Astrocyte of the cerebellum (primary cell): ENCODE measurements around the gene CAMTA1.
A peak's percentile ranks its signal among the peaks of the same experiment; 100 is the strongest.
"Not testable (repeated sequence)": the region's sequence is repeated elsewhere in the genome, so short reads cannot be mapped to it uniquely, and the experiment has no call there.

Experiments used
- DNase-seq: peaks from one replicate; pipeline ENCODE4 v3.0.0-alpha.2; 2011; ENCODE audit warnings: low read depth
- H3K4me3 ChIP-seq: 2 replicates; pipeline ENCODE4 v1.5.1; 2011; ENCODE audit warnings: mild to moderate bottlenecking, low read depth, low read length, moderate library complexity
- in situ Hi-C: cut with HindIII; loops from 2 replicates; pipeline ENCODE4 v1.10.0; 2017; ENCODE audit warnings: low sequenced_read_pairs
- TF ChIP-seq, protein P1 (sequence below): IDR thresholded peaks from 2 replicates; pipeline ENCODE4 v1.5.1; 2012; ENCODE audit warnings: low read length, low read depth, moderate library complexity, mild to moderate bottlenecking; ENCODE audit errors: missing control alignments

Gene CAMTA1

DNA sequence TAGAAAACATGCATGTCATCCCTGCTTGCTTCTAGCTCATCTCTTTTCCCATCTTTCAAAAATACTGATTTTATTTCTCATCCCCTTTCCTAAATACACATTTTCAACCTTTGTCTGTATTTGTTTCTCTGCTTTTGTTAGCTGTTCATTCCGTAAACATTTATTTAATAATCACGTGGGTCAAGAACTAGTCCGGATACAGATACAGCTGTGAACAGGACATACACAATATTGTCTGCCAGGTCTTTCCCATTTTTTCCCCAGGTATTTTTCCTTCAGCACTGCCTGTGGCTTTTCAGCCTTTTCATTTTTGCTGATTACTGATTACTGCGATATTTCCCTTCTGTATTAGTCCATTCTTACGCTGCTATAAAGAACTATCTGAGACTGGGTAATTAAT lies 1004.6 kb downstream of the CAMTA1 start:
- TF ChIP-seq, protein P1, sequence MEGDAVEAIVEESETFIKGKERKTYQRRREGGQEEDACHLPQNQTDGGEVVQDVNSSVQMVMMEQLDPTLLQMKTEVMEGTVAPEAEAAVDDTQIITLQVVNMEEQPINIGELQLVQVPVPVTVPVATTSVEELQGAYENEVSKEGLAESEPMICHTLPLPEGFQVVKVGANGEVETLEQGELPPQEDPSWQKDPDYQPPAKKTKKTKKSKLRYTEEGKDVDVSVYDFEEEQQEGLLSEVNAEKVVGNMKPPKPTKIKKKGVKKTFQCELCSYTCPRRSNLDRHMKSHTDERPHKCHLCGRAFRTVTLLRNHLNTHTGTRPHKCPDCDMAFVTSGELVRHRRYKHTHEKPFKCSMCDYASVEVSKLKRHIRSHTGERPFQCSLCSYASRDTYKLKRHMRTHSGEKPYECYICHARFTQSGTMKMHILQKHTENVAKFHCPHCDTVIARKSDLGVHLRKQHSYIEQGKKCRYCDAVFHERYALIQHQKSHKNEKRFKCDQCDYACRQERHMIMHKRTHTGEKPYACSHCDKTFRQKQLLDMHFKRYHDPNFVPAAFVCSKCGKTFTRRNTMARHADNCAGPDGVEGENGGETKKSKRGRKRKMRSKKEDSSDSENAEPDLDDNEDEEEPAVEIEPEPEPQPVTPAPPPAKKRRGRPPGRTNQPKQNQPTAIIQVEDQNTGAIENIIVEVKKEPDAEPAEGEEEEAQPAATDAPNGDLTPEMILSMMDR: no peak
- no peak overlapping the region for H3K4me3 ChIP-seq
- no peak for DNase-seq
- in situ Hi-C loops: no loop called here

DNA sequence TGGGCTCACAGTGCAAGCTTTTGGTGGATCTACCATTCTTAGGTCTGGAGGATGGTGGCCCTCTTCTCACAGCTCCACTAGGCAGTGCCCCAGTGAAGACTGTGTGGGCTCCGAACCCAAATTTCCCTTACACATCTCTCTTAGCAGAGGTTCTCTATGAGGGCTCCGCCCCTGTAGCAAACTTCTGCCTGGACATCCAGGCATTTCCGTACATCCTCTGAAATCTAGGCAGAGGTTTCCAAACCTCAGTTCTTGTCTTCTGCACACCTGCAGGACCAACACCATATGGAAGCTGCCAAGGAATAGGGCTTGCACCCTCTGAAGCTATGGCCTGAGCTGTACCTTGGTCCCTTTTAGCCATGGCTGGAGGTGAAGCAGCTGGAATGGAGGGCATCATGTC lies 1005.8 kb downstream of the CAMTA1 start:
- in situ Hi-C loops, DNase-seq: not testable (repeated sequence)

DNA sequence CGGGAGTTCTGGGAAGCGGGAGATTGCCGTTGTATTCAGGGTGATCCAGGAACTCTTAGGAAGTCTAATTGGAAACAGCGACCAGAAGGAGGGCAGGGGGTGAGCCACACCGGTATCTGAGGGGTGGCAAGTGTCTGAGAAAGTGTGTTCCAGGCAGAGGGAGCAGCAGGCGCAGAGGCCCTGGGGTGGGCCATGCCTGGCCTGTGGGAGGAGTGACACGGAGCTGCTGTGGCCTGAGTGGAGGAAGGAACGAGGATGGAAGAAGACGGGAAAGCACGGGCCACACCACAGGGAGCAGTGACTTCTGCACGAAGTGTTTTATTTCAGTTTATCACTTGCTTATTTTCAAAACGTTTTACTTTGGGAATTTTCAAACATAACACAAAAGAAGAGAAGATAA lies 1010.2 kb downstream of the CAMTA1 start:
- DNase-seq: no peak
- in situ Hi-C loops: no loop called here
- H3K4me3 ChIP-seq: no peak overlapping the region
- TF ChIP-seq, protein P1: no peak

More for the DNA sequence above, 1005.8 kb downstream of the CAMTA1 start:
- H3K4me3 ChIP-seq: not testable (repeated sequence)

DNA sequence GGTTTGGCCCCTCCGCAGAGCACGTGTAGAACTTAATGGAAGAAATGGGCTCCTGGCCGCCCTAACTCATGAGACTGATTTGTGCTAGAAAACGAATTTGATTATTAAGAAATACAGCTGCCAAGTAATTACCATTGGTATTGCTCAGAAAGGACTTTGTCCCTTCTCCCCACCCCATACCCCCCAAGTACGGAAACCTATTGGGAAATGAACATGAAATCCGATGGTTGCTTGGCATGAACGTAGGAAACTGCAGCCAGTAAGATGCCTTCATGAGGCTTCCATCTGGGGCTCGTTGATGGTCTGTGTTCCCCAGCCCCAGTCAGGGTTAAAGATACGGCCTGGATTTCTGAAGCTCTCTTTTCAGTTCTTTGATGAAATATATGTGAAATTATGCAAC lies 1020.2 kb downstream of the CAMTA1 start:
- in situ Hi-C loops: no loop called here
- H3K4me3 ChIP-seq: no peak overlapping the region
- no peak for DNase-seq
- TF ChIP-seq, protein P1: no peak

DNA sequence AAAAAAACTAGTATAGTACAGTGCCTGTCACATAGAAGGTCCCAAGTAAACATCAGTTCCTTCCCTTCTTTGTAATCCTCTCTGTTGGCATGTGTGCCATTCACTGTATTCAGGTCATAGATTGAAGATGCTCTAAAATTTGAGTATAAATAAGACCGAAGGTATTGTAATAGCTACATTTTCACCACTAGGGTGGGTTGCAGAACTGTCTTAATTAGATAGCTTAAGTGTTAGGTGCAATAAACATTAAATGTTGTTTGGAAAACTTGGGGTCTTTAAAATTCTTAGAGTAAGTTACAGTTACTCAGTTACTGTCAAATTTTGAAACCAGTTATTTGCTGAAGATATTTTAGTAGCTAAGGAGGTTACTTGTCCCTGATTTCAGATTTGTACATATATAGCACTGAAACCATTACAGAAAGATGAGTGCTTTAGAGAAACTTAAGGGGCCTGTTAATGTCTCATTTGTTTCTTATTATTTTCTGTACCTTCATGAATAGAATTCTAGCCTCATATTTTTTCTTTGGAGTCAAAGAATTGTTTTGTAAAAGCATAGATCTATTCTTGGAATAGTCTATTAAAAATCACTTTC lies 1023.1 kb downstream of the CAMTA1 start:
- peak; percentile 26 for DNase-seq
- in situ Hi-C loops: no loop called here
- TF ChIP-seq, protein P1: peak; percentile 41
- no peak overlapping the region for H3K4me3 ChIP-seq

DNA sequence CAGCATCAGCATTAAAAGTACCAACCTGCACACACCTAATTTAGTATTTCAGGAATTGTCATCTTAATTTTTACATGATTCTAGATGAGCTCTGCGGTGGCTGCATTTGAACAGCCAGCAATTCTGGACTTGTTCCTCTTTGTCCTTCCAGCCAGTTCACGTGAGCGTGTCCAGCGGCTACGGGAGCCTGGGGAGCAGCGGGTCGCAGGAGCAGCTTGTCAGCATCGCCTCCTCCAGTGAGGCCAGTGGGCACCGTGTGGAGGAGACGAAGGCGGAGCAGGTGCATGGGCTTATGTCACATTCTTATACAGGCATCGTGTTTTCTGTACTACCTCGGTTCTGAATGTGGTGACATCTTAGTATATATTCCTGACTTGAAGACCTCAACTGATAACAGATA lies 1024.5 kb downstream of the CAMTA1 start:
- in situ Hi-C loops: no loop called here
- TF ChIP-seq, protein P1: no peak
- no peak overlapping the region for H3K4me3 ChIP-seq
- no peak for DNase-seq

DNA sequence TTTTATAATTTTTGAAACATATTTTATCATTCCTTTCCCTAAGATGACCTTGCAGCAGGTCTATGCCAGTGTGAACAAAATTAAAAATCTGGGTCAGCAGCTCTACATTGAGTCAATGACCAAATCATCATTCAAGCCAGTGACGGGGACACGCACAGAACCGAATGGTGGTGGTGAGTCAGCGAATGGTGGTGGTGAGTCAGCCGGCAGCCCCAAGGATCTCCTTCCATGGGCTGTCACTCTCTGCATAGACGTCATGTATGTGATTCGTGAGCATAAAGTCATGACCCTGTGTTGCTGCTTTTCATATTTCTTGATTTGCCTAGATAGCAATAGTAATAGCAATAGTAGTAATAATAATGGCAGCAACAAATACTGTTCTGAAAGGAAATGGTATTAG lies 1025.1 kb downstream of the CAMTA1 start:
- TF ChIP-seq, protein P1: no peak
- in situ Hi-C loops: no loop called here
- peak; percentile 66 for DNase-seq
- H3K4me3 ChIP-seq: no peak overlapping the region
